ENCODE measurements around the gene SLC25A33. TPM values are rescaled to one million over a fixed set of nuclear protein-coding genes. Genes with fewer than 3 reads are reported as not detected.

SLC25A33 gene
- total and polyA plus RNA-seq, 2 donors (not counting 1 experiment from before 2014, with no cell fraction given): 2.3 to 5.0 TPM

DNA sequence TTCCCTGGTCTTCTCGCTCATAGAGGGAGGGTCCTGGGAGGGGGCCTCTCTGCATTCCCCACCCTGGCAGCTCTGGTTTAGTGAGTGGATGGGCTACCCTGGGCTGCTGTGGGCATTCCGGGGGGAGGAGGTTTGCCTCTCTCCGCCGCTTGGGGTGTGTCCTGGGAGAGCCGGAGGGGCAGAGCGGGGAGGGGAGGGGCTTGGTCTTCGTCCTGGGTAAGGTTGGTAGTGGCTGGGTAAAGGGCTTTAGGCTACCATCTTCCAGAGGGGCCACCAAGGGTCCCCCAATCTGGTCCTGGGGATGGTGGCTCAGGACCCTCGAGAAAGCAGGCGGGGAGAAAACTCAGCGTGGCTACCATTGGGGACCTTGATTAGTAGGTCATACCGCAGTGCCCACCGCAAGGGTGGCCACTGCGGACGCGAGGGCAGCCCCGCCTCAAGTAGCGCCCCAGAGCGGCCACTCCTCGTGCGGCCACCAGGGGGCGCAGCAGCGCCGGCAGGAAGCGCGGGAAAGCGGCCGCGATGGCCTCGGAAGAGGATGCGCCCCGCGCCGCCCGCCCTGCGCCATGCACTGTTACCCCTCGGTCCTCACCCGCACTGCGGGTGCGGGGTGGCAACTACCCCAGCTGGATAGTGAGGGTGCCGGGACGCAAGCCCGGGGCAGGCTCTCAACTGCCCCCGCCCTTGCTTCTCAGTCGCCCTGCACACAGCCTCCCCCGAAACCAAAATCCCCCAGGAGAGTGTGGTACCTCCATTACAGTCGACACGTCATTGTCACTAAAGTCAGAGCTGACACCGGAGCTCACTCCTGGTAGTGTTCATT lies 44.1 kb upstream of the SLC25A33 start:
- peak; percentile 71 for ATAC-seq (ENCODE audit: low read depth)
- POLR2A ChIA-PET: interaction anchor here (1.2 kb wide), 1 partner anchor 373 kb away, joined by 3 read pairs; no protein-coding TSS in a partner anchor
- CTCF ChIA-PET: interaction anchor here (0.6 to 8.6 kb wide), 27 partner anchors 12 to 378 kb away, joined by 3 to 239 read pairs (median 3); partner anchors contain the start of gene SPSB1

More for the DNA sequence above, 44.1 kb upstream of the SLC25A33 start:
- intact Hi-C loops (cut with micrococcal nuclease): loop anchor here (1.0 kb wide), 3 partner anchors 44 to 206 kb away; partner anchors contain the start of gene SLC25A33
- H3K79me2 ChIP-seq (ENCODE audit: control insufficient read depth, insufficient read depth, low read length): no peaks in the 10 kb centered on the region
- peak overlapping the region in 3 of 5 experiments; percentile 44 to 64 (median 44) for H3K4me3 ChIP-seq (ENCODE audit: control extremely low read depth in 1 of 5, extremely low read depth in 1 of 5, insufficient read depth in 1 of 5, low read depth in 2 of 5, low read length in 4 of 5)
- Mint-ChIP-seq H3K27me3 (peaks cover 17% of the 10 kb centered on the region), H3K9me3 (ENCODE audit: insufficient read depth) (no peaks in the 10 kb centered on the region), H3K4me3 (peak overlapping the region; percentile 80), H3K27ac (no peak overlapping the region), H3K4me1 (peaks cover 8% of the 10 kb centered on the region)
- no peaks in the 10 kb centered on the region for H3K36me3 ChIP-seq (replicated peaks in 1 of 2; ENCODE audit: control extremely low read depth in 1 of 2, control insufficient read depth in 1 of 2, extremely low read depth in 1 of 2, insufficient read depth in 2 of 2, low read length in 1 of 2)
- no peak overlapping the region for H3K27ac ChIP-seq (ENCODE audit: low read length in 2 of 2)
- H3K4me1 ChIP-seq (ENCODE audit: control insufficient read depth in 2 of 2, insufficient read depth in 2 of 2, low read length in 2 of 2): peaks cover 9 to 10% of the 10 kb centered on the region in 2 donors
- peaks cover 0 to 4% (median 0%) of the 10 kb centered on the region in 3 donors for H3K9me3 ChIP-seq (ENCODE audit: control extremely low read depth in 1 of 3, control insufficient read depth in 2 of 3, insufficient read depth in 1 of 3, low read length in 2 of 3)
- H2AFZ ChIP-seq (ENCODE audit: insufficient read depth, low read depth, low read length, poor library complexity, severe bottlenecking): peak overlapping the region; percentile 81
- peaks cover 0 to 6% (median 2%) of the 10 kb centered on the region in 4 experiments for H3K27me3 ChIP-seq (replicated peaks in 1 of 4; ENCODE audit: control extremely low read depth in 1 of 4, control insufficient read depth in 3 of 4, insufficient read depth in 4 of 4, low read length in 3 of 4)
- H4K20me1 ChIP-seq (ENCODE audit: control insufficient read depth, insufficient read depth, low read length, poor library complexity, severe bottlenecking): no peaks in the 10 kb centered on the region
- 5% methylated on average over 47 of the region's 48 CpGs for WGBS (ENCODE audit: insufficient coverage)
- TF ChIP-seq EZH2 (IDR thresholded peaks at IDR 0.05; ENCODE audit: borderline replicate concordance, insufficient read depth, low read depth, low read length, poor library complexity, severe bottlenecking): no peak
- TF ChIP-seq, protein P1, sequence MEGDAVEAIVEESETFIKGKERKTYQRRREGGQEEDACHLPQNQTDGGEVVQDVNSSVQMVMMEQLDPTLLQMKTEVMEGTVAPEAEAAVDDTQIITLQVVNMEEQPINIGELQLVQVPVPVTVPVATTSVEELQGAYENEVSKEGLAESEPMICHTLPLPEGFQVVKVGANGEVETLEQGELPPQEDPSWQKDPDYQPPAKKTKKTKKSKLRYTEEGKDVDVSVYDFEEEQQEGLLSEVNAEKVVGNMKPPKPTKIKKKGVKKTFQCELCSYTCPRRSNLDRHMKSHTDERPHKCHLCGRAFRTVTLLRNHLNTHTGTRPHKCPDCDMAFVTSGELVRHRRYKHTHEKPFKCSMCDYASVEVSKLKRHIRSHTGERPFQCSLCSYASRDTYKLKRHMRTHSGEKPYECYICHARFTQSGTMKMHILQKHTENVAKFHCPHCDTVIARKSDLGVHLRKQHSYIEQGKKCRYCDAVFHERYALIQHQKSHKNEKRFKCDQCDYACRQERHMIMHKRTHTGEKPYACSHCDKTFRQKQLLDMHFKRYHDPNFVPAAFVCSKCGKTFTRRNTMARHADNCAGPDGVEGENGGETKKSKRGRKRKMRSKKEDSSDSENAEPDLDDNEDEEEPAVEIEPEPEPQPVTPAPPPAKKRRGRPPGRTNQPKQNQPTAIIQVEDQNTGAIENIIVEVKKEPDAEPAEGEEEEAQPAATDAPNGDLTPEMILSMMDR (IDR thresholded peaks at IDR 0.05): peak; percentile 98
- H3K4me2 ChIP-seq (replicated peaks; ENCODE audit: low read depth, low read length, poor library complexity, severe bottlenecking): peak overlapping the region; percentile 85
- peak; percentile 81 for DNase-seq
- H3K9ac ChIP-seq (ENCODE audit: low read length): peak overlapping the region; percentile 57

Measured in B cell (primary cell).